SK-N-SH (cell line): ENCODE measurements around the gene TCL1B.

Source experiments
- ELF1 ChIP-seq: IDR thresholded peaks from 2 replicates; pipeline ENCODE4 v1.4.0; 2012
- FOXM1 ChIP-seq: IDR thresholded peaks from 2 replicates; pipeline ENCODE4 v1.4.0; 2012; ENCODE audit warnings: low read depth, mild to moderate bottlenecking
- GABPA ChIP-seq: IDR thresholded peaks from 2 replicates; pipeline ENCODE4 v1.4.0; 2012; ENCODE audit warnings: low read depth, mild to moderate bottlenecking
- JUND ChIP-seq: IDR thresholded peaks from 2 replicates; pipeline ENCODE4 v1.4.0; 2012
- POLR2AphosphoS5 ChIP-seq: IDR thresholded peaks from 2 replicates; pipeline ENCODE4 v1.6.1; 2012; ENCODE audit warnings: low read depth, low read length
- RAD21 ChIP-seq: IDR thresholded peaks from 2 replicates; pipeline ENCODE4 v1.6.1; 2012; ENCODE audit warnings: mild to moderate bottlenecking, low read length
- RCOR1 ChIP-seq: fragments of 150-350 bp; IDR thresholded peaks from 2 replicates; pipeline ENCODE4 v1.6.1; 2017; ENCODE audit warnings: antibody characterized with exemption, low read length
- SMC3 ChIP-seq: IDR thresholded peaks from 2 replicates; pipeline ENCODE4 v1.6.1; 2012; ENCODE audit warnings: low read depth, low read length, improper control_type of control experiment
- TAF1 ChIP-seq: IDR thresholded peaks from 2 replicates; pipeline ENCODE4 v1.6.1; 2012; ENCODE audit warnings: low read depth, mild to moderate bottlenecking, low read length, moderate library complexity, borderline replicate concordance
- TEAD4 ChIP-seq: IDR thresholded peaks from 2 replicates; pipeline ENCODE4 v1.4.0; 2012; ENCODE audit warnings: mild to moderate bottlenecking, borderline replicate concordance; ENCODE audit not compliant: insufficient read depth
- YY1 ChIP-seq: IDR thresholded peaks from 2 replicates; pipeline ENCODE4 v1.4.0; 2012; ENCODE audit warnings: low read depth, mild to moderate bottlenecking
- TF ChIP-seq, protein P1 (sequence below): fragments of 200-600 bp; sonication (generic); IDR thresholded peaks from 2 replicates; pipeline ENCODE4 v1.6.1; 2017; ENCODE audit warnings: antibody characterized with exemption, mild to moderate bottlenecking, moderate library complexity
- TF ChIP-seq, protein P2 (sequence below): IDR thresholded peaks from 2 replicates; pipeline ENCODE4 v1.4.0; 2012; ENCODE audit warnings: low read depth

DNA sequence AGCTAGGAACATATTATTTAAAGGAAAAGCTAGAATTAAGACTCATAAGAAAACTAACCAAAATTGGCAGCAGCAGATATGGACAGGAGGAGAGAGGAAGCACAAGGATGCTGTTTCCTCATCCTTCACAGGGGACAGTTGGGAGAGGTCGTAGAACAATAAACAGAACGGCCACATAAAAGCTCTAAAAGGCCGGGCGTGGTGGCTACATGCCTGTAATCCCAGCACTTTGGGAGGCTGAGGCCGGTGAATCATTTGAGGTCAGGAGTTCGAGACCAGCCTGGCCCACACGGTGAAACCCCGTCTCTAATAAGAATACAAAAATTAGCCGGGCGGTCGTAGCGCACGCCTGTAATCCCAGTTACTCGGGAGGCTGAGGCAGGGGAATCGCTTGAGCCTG, 10.5 kb downstream of the TCL1B start:
- TF ChIP-seq TAF1 (no peak), TEAD4 (no peak), GABPA (no peak), POLR2AphosphoS5 (no peak), ELF1 (no peak), FOXM1 (no peak), SMC3 (no peak), YY1 (no peak), RAD21 (no peak), JUND (no peak), RCOR1 (no peak)
- TF ChIP-seq, protein P1, sequence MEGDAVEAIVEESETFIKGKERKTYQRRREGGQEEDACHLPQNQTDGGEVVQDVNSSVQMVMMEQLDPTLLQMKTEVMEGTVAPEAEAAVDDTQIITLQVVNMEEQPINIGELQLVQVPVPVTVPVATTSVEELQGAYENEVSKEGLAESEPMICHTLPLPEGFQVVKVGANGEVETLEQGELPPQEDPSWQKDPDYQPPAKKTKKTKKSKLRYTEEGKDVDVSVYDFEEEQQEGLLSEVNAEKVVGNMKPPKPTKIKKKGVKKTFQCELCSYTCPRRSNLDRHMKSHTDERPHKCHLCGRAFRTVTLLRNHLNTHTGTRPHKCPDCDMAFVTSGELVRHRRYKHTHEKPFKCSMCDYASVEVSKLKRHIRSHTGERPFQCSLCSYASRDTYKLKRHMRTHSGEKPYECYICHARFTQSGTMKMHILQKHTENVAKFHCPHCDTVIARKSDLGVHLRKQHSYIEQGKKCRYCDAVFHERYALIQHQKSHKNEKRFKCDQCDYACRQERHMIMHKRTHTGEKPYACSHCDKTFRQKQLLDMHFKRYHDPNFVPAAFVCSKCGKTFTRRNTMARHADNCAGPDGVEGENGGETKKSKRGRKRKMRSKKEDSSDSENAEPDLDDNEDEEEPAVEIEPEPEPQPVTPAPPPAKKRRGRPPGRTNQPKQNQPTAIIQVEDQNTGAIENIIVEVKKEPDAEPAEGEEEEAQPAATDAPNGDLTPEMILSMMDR, result no peak
- TF ChIP-seq, protein P2, sequence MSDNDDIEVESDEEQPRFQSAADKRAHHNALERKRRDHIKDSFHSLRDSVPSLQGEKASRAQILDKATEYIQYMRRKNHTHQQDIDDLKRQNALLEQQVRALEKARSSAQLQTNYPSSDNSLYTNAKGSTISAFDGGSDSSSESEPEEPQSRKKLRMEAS, result no peak
